Thymus (tissue), 11 donors: Measurements from ENCODE around the gene LAMTOR4. TPM values are rescaled to one million over a fixed set of nuclear protein-coding genes. Genes with fewer than 3 reads are reported as not detected.
A peak's percentile ranks its signal among the peaks of the same experiment; 100 is the strongest.

Source experiments
- DNase-seq, 9 donors: peaks; one replicate each; pipeline ENCODE4 v3.0.0-alpha.2; 2013; ENCODE audit warnings: low spot score in 9 of 9, low read depth in 6 of 9, missing footprints in 1 of 9
- H3K27ac ChIP-seq, 2 donors: one replicate each; pipeline ENCODE4 v1.5.1; 2013; ENCODE audit warnings: control low read depth in 1 of 2, low read depth in 1 of 2, low read length in 1 of 2, mild to moderate bottlenecking in 1 of 2, moderate library complexity in 1 of 2
- H3K27me3 ChIP-seq, 2 donors: one replicate each; pipeline ENCODE4 v1.5.1; 2013; ENCODE audit warnings: low read length in 1 of 2; ENCODE audit not compliant: control insufficient read depth in 2 of 2, insufficient read depth in 1 of 2
- H3K36me3 ChIP-seq, 2 donors: one replicate each; pipeline ENCODE4 v1.5.1; 2013; ENCODE audit warnings: low read length in 1 of 2, mild to moderate bottlenecking in 1 of 2, moderate library complexity in 1 of 2; ENCODE audit not compliant: control insufficient read depth in 2 of 2, insufficient read depth in 2 of 2
- H3K4me1 ChIP-seq, 2 donors: one replicate each; pipeline ENCODE4 v1.5.1; 2013; ENCODE audit warnings: low read length in 2 of 2; ENCODE audit not compliant: control insufficient read depth in 2 of 2, insufficient read depth in 2 of 2
- H3K4me3 ChIP-seq, 2 donors: one replicate each; pipeline ENCODE4 v1.5.1; 2013; ENCODE audit warnings: low read length in 2 of 2, control low read depth in 1 of 2, mild to moderate bottlenecking in 1 of 2
- H3K9me3 ChIP-seq, 2 donors: one replicate each; pipeline ENCODE4 v1.5.1; 2013; ENCODE audit warnings: low read length in 1 of 2, mild to moderate bottlenecking in 1 of 2; ENCODE audit not compliant: control insufficient read depth in 2 of 2, insufficient read depth in 1 of 2
- WGBS: extraction: QIAGEN DNeasy Blood & Tissue Kit; methylation state at CpG from one replicate; pipeline ENCODE4 v1.1.7; 2013; 5-methylcytosine and 5-hydroxymethylcytosine counted together
- polyA plus RNA-seq: library from polyadenylated mRNA; stranded (reverse); fragments of 200-250 nt; gene quantifications from one replicate; pipeline ENCODE4 v1.2.3, GENCODE V29; 2013
- total RNA-seq: library from RNA; stranded (reverse); fragments of 120-200 nt; gene quantifications from one replicate; pipeline ENCODE4 v1.2.4, GENCODE V29; 2013
- donor health status: healthy.

LAMTOR4 gene
- total and polyA plus RNA-seq, 2 donors: 142 to 448 TPM

- peak; percentile 89 to 98 (median 94) for DNase-seq
- under 1% methylated on average over 49 of the region's 49 CpGs for WGBS
- H3K36me3 ChIP-seq: peaks cover 8 to 9% of the 10 kb centered on the region in 2 donors
- H3K27me3 ChIP-seq: no peaks in the 10 kb centered on the region
- H3K4me3 ChIP-seq: peak within 1 kb of the TSS; percentile 75 to 91
- H3K4me1 ChIP-seq: peaks cover 8 to 20% of the 10 kb centered on the region in 2 donors
- H3K27ac ChIP-seq: peak within 1 kb of the TSS; percentile 89 to 95
- peaks cover 0 to 10% of the 10 kb centered on the region in 2 donors for H3K9me3 ChIP-seq
Measured at GRCh38 chr7:100119072-100119969, 29.4 kb upstream of the LAMTOR4 start, which contains the start of the genes CNPY4 and TAF6. CNPY4 (plus strand) TSS chr7:100119634; CDS start chr7:100119745, 111 bp downstream. TAF6 (minus strand) TSS chr7:100119358; CDS start chr7:100114209, 5,149 bp downstream.

GRCh38 chr7:100119970-100120732 is 28.6 kb upstream of the LAMTOR4 start:
- 31% methylated on average over 19 of the region's 19 CpGs for WGBS
- H3K9me3 ChIP-seq: peaks cover 0 to 10% of the 10 kb centered on the region in 2 donors
- H3K4me3 ChIP-seq: peak overlapping the region; percentile 75 to 91
- DNase-seq: peak in 8 of 9 donors; percentile 38 to 85 (median 64)
- H3K4me1 ChIP-seq: peaks cover 8 to 27% of the 10 kb centered on the region in 2 donors
- H3K27me3 ChIP-seq: no peaks in the 10 kb centered on the region
- H3K27ac ChIP-seq: peak overlapping the region; percentile 89 to 95
- peaks cover 9 to 15% of the 10 kb centered on the region in 2 donors for H3K36me3 ChIP-seq

DNA sequence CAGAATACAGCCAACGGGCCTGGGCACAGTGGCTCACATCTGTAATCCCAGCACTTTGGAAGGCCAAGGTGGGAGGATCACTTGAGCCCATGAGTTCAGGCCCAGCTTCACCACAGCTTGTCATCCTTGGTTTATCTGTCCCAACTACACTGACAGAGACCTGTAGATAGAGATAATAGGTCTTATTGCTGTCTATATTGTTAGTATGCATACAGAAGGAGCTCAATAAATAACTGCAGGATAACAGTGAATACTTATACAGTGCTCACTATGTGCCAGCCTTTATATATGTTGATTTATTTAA is 28.0 kb upstream of the LAMTOR4 start:
- Histone ChIP-seq H3K4me3 (peak overlapping the region; percentile 75 to 91), H3K27me3 (no peaks in the 10 kb centered on the region), H3K9me3 (peaks cover 0 to 10% of the 10 kb centered on the region in 2 donors), H3K4me1 (peaks cover 11 to 33% of the 10 kb centered on the region in 2 donors), H3K27ac (peak overlapping the region in 1 of 2 donors; percentile 95), H3K36me3 (peaks cover 9 to 16% of the 10 kb centered on the region in 2 donors)
- DNase-seq: no peak
- WGBS: 85% methylated on average over 1 of the region's 1 CpG

- Histone ChIP-seq H3K36me3 (peaks cover 9 to 13% of the 10 kb centered on the region in 2 donors), H3K27ac (no peak overlapping the region), H3K9me3 (peaks cover 0 to 10% of the 10 kb centered on the region in 2 donors), H3K4me1 (peaks cover 11 to 40% of the 10 kb centered on the region in 2 donors), H3K4me3 (no peak overlapping the region), H3K27me3 (no peaks in the 10 kb centered on the region)
- no peak for DNase-seq
- 96% methylated on average over 13 of the region's 13 CpGs for WGBS
Measured at GRCh38 chr7:100122067-100122466, 26.7 kb upstream of the LAMTOR4 start.

- Histone ChIP-seq H3K27me3 (no peaks in the 10 kb centered on the region), H3K4me1 (peaks cover 11 to 40% of the 10 kb centered on the region in 2 donors), H3K4me3 (no peak overlapping the region), H3K36me3 (peaks cover 9 to 13% of the 10 kb centered on the region in 2 donors), H3K9me3 (peaks cover 0 to 10% of the 10 kb centered on the region in 2 donors), H3K27ac (no peak overlapping the region)
- WGBS: 100% methylated on average over 1 of the region's 1 CpG
- DNase-seq: no peak
Measured at GRCh38 chr7:100122568-100122967, 26.1 kb upstream of the LAMTOR4 start.

- Histone ChIP-seq H3K4me1 (peaks cover 15 to 45% of the 10 kb centered on the region in 2 donors), H3K36me3 (peaks cover 9 to 13% of the 10 kb centered on the region in 2 donors), H3K9me3 (peaks cover 0 to 4% of the 10 kb centered on the region in 2 donors), H3K27me3 (no peaks in the 10 kb centered on the region), H3K4me3 (no peak overlapping the region), H3K27ac (peak overlapping the region in 1 of 2 donors; percentile 8)
- 89% methylated on average over 4 of the region's 4 CpGs for WGBS
- DNase-seq: no peak
Measured at GRCh38 chr7:100124301-100125230, 24.2 kb upstream of the LAMTOR4 start.

DNA sequence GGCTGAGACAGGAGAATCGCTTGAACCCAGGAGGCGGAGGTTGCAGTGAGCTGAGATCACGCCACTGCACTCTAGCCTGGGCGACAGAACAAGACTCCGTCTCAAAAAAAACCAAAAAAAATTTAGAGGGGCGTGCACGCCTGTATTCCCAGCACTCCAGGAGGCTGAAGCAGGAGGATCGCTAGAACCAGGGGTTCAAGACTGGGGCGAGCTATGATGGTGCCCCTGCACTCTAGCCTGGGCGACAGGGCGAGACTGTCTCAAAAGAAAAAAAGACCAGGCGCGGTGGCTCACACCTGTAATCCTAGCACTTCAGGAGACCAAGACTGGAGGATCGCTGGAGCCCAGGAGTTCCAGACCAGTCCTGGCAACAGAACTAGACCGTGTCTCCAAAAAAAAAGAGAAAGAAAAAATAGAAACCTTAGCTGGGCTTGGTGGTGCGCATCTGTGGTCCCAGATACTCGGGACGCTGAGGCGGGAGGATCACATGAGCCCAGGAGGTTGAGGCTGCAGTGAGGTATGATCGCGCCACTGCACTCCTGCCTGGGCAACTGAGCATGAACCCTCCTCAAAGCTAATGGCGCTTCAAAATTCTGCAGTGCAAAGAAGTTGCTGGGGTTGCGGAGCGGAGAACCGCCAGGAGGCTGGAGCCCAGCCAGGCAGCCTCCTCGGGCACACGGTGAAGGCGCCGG is 22.3 kb upstream of the LAMTOR4 start:
- Histone ChIP-seq H3K27me3 (no peaks in the 10 kb centered on the region), H3K4me1 (peaks cover 11 to 39% of the 10 kb centered on the region in 2 donors), H3K9me3 (no peaks in the 10 kb centered on the region), H3K36me3 (peaks cover 9 to 13% of the 10 kb centered on the region in 2 donors), H3K27ac (peak overlapping the region; percentile 95 to 100), H3K4me3 (peak overlapping the region; percentile 71 to 92)
- DNase-seq: peak in 1 of 9 donors; percentile 23
- 17% methylated on average over 29 of the region's 29 CpGs for WGBS
